PC-3 (cell line): ENCODE measurements around the gene DLG1. TPM values are rescaled to one million over a fixed set of nuclear protein-coding genes. Genes with fewer than 3 reads are reported as not detected.

Experiments
- ATAC-seq: fragments of 200-7000 bp; cut with Tn5 transposase; 2 replicates; pipeline ENCODE4 v1.9.1; 2020; ENCODE audit warnings: mild to moderate bottlenecking, moderate library complexity
- BruUV-seq: library from RNA; stranded (reverse); fragments of 400-500 nt; replicated peaks from 2 replicates; lab custom pipeline; 2021; lab: Mats Ljungman, UMichigan
- CTCF ChIA-PET: fragments of 300-600 bp; sonication (Branson Sonifier 250); formaldehyde crosslinking; loops from one replicate; lab custom pipeline; 2022; ENCODE audit warnings: antibody characterized with exemption; lab: Charles Lee
- POLR2A ChIA-PET: fragments of 300-600 bp; sonication (Branson Sonifier 250); formaldehyde crosslinking; loops from one replicate; lab custom pipeline; 2022; ENCODE audit warnings: antibody characterized with exemption; ENCODE audit not compliant: unreplicated experiment; lab: Charles Lee
- DNase-seq: peaks from one replicate; pipeline ENCODE4 v3.0.0-alpha.2; 2015
- H2AFZ ChIP-seq: fragments of 300-600 bp; sonication (generic); 2 replicates; pipeline ENCODE4 v1.6.0; 2016; ENCODE audit warnings: antibody characterized with exemption, low read length
- H3F3A ChIP-seq: fragments of 300-600 bp; sonication (generic); one replicate; pipeline ENCODE4 v1.6.0; 2017; ENCODE audit warnings: antibody characterized with exemption, low read length, control low read depth, mild to moderate bottlenecking; ENCODE audit not compliant: unreplicated experiment
- H3K27ac ChIP-seq: fragments of 300-600 bp; sonication (generic); 2 replicates; pipeline ENCODE4 v1.5.1; 2016; ENCODE audit warnings: mild to moderate bottlenecking, low read length
- H3K27me3 ChIP-seq: fragments of 300-600 bp; sonication (generic); 2 replicates; pipeline ENCODE4 v1.6.1; 2016; ENCODE audit warnings: low read length, mixed read lengths
- H3K36me3 ChIP-seq: fragments of 300-600 bp; sonication (generic); 2 replicates; pipeline ENCODE4 v1.6.1; 2016; ENCODE audit warnings: low read depth, mixed run types, low read length, mixed read lengths
- H3K4me1 ChIP-seq: fragments of 300-600 bp; sonication (generic); 2 replicates; pipeline ENCODE4 v1.5.1; 2016; ENCODE audit warnings: low read length; ENCODE audit not compliant: insufficient read depth
- H3K4me2 ChIP-seq: fragments of 300-600 bp; sonication (generic); 2 replicates; pipeline ENCODE4 v1.6.0; 2016; ENCODE audit warnings: low read length
- H3K4me3 ChIP-seq: fragments of 300-600 bp; sonication (generic); 2 replicates; pipeline ENCODE4 v1.5.1; 2016; ENCODE audit warnings: mild to moderate bottlenecking, low read length, mixed read lengths
- H3K79me2 ChIP-seq: fragments of 300-600 bp; sonication (generic); 2 replicates; pipeline ENCODE4 v1.6.1; 2017; ENCODE audit warnings: low read length, mixed read lengths
- H3K9ac ChIP-seq: fragments of 300-600 bp; sonication (generic); 2 replicates; pipeline ENCODE4 v1.6.0; 2016; ENCODE audit warnings: mild to moderate bottlenecking, low read length
- H3K9me2 ChIP-seq: fragments of 300-600 bp; sonication (generic); replicated peaks from 2 replicates; pipeline ENCODE4 v1.6.1; 2016; ENCODE audit warnings: mixed run types, low read length, mixed read lengths
- H3K9me3 ChIP-seq: fragments of 300-600 bp; sonication (generic); 2 replicates; pipeline ENCODE4 v1.6.1; 2016; ENCODE audit warnings: low read length, mixed read lengths
- H4K20me1 ChIP-seq: fragments of 300-600 bp; sonication (generic); 2 replicates; pipeline ENCODE4 v1.6.1; 2016; ENCODE audit warnings: low read length, mixed read lengths
- EZH2 ChIP-seq: fragments of 300-600 bp; sonication (generic); IDR thresholded peaks from one replicate; pipeline ENCODE4 v1.6.1; 2017; ENCODE audit warnings: antibody characterized with exemption, mild to moderate bottlenecking, low read length; ENCODE audit not compliant: unreplicated experiment
- EZH2phosphoT487 ChIP-seq: fragments of 300-600 bp; sonication (generic); IDR thresholded peaks from 2 replicates; pipeline ENCODE4 v1.6.1; 2018; ENCODE audit warnings: mild to moderate bottlenecking, antibody characterized with exemption, low read length, borderline replicate concordance
- intact Hi-C: fragments of 100-400 bp; cut with micrococcal nuclease; formaldehyde crosslinking; loops from 2 replicates; pipeline ENCODE4 v1.9.0; 2023
- total RNA-seq: library from RNA; depleted of rRNA; stranded (reverse); fragments of >200 nt; gene quantifications from 2 replicates; pipeline ENCODE4 v1.2.3, GENCODE V29; 2014
- TF ChIP-seq, protein P1 (sequence below): fragments of 300-600 bp; sonication (generic); conservative IDR thresholded peaks from 2 replicates; pipeline ENCODE4 v1.5.1; 2017; ENCODE audit warnings: antibody characterized with exemption, low read depth, mild to moderate bottlenecking, low read length

Gene DLG1
- total RNA-seq, 1 experiment from 2014 or later, result 60.8 TPM

DNA sequence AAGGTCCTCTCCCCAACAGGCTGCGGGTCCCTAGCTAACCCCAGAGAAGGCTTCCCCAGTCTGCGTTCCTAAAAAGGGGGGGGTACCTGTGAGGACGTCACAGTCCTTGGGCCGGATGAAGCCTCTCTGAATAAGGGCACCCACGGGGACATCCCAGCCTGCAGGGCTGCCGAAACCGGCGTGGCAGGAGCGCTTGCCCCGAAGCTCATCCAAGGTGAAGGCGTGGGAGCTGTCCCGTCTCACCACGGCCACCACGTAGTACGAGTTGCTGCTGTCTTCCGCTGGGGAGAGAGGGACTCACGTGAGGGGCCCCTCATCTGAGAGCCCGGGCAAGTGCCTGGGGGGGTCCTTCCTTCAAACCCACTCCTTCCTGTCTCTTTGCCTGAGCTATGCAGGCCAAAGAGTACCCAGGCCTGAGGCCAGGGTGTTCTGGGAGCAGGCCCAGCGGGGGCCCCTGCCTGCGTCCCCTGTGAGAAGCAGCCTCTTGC is 288.8 kb downstream of the DLG1 start:
- H4K20me1 ChIP-seq, result no peaks in the 10 kb centered on the region
- no peak overlapping the region for H3K4me3 ChIP-seq
- no peaks in the 10 kb centered on the region for H3K9me3 ChIP-seq
- H3K27me3 ChIP-seq, result no peaks in the 10 kb centered on the region
- H2AFZ ChIP-seq, result no peak overlapping the region
- no peak for TF ChIP-seq EZH2
- TF ChIP-seq, protein P1, sequence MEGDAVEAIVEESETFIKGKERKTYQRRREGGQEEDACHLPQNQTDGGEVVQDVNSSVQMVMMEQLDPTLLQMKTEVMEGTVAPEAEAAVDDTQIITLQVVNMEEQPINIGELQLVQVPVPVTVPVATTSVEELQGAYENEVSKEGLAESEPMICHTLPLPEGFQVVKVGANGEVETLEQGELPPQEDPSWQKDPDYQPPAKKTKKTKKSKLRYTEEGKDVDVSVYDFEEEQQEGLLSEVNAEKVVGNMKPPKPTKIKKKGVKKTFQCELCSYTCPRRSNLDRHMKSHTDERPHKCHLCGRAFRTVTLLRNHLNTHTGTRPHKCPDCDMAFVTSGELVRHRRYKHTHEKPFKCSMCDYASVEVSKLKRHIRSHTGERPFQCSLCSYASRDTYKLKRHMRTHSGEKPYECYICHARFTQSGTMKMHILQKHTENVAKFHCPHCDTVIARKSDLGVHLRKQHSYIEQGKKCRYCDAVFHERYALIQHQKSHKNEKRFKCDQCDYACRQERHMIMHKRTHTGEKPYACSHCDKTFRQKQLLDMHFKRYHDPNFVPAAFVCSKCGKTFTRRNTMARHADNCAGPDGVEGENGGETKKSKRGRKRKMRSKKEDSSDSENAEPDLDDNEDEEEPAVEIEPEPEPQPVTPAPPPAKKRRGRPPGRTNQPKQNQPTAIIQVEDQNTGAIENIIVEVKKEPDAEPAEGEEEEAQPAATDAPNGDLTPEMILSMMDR, result no peak
- intact Hi-C loops, result no loop called here
- BruUV-seq, result no TSS peak
- DNase-seq (no peak), ATAC-seq (no peak)
- H3K36me3 ChIP-seq, result no peaks in the 10 kb centered on the region
- no peak overlapping the region for H3K9ac ChIP-seq
- H3K4me1 ChIP-seq, result peaks cover 4% of the 10 kb centered on the region; the same call in 1 of the 2 replicates
- H3K79me2 ChIP-seq, result no peaks in the 10 kb centered on the region
- H3K27ac ChIP-seq, result no peak overlapping the region
- H3K9me2 ChIP-seq, result no peaks in the 10 kb centered on the region
- H3F3A ChIP-seq, result no peaks in the 10 kb centered on the region
- ChIA-PET CTCF (no interaction called here), POLR2A (interaction anchor here (0.6 kb wide), 1 partner anchor 204 kb away, joined by 12 read pairs; no protein-coding TSS in a partner anchor)
- H3K4me2 ChIP-seq, result no peak overlapping the region

DNA sequence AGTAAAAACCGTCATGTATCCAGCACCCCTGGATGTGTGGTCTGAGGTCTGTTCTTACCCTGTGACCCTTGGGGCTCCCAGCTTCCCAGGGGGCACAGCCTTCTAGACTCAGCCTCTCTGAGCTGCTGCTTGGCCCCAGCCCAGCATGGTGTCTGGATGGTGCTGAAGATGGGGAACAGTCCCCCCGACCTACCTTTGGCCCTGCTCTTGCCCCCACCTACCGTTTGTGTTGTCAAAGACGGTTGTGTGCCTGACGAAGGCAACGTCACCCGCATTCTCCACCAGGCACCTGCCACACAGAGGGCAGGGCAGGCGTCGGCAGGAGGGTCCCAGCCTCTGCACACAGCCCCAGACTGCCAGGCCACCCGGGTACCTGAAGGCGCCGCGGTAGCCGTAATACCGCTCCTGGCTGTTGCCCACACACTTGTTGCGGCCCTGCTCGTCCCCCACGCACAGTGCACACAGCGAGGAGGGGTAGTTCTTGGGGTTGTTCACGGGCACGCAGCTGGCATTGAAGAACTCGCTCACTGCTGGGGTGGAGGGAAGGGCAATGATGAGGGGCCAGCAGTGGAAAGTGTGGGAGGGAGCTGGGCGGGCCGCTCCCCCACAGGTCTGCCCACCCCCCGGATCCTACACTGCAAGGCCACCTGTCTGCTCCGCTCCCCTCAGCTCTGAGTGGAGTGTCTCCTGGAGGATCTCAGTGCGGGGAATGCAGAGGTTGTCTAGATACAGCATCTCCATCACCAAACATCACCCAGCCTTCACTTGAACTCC is 289.8 kb downstream of the DLG1 start:
- H3K4me3 ChIP-seq, result no peak overlapping the region
- no peak overlapping the region for H3K27ac ChIP-seq
- peaks cover 12% of the 10 kb centered on the region for H3K4me1 ChIP-seq
- no peak overlapping the region for H3K9ac ChIP-seq
- H3K4me2 ChIP-seq, result no peak overlapping the region
- intact Hi-C loops, result no loop called here
- no peak for ATAC-seq
- BruUV-seq, result no TSS peak
- no peaks in the 10 kb centered on the region for H3K9me3 ChIP-seq
- ChIA-PET CTCF (no interaction called here), POLR2A (no interaction called here)
- peaks cover 5% of the 10 kb centered on the region for H3K79me2 ChIP-seq
- H3K9me2 ChIP-seq, result no peaks in the 10 kb centered on the region
- no peaks in the 10 kb centered on the region for H3K36me3 ChIP-seq
- H4K20me1 ChIP-seq, result no peaks in the 10 kb centered on the region
- H3K27me3 ChIP-seq, result no peaks in the 10 kb centered on the region
- TF ChIP-seq EZH2phosphoT487, result no peak
- TF ChIP-seq, protein P1, result no peak
- no peak for TF ChIP-seq EZH2
- no peak for DNase-seq
- no peak overlapping the region for H2AFZ ChIP-seq
- no peaks in the 10 kb centered on the region for H3F3A ChIP-seq

DNA sequence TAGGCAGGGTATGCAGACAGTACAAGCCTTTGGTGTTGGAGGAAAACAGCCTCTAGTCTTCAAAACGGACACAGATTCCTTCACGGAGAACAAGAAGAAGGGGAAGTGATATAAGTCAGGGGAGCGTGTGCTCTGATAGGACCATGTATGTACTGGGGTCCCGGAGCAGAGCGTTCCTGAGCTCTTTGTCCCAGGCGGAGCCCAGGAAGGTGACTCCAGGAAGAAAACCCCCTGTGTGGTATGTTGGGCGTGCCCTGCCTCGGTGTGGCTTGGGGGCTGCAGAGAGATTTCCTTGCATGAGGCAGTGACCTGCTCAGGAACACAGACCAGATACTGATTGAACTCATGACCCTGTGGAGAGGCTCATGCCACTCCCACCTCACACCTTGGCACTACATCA is 290.5 kb downstream of the DLG1 start:
- H3K27me3 ChIP-seq, result no peaks in the 10 kb centered on the region
- ChIA-PET CTCF (no interaction called here), POLR2A (no interaction called here)
- DNase-seq (no peak), ATAC-seq (no peak)
- H3K79me2 ChIP-seq, result peaks cover 5% of the 10 kb centered on the region
- H3K36me3 ChIP-seq, result no peaks in the 10 kb centered on the region
- no peaks in the 10 kb centered on the region for H3K9me2 ChIP-seq
- H4K20me1 ChIP-seq, result no peaks in the 10 kb centered on the region
- no peak overlapping the region for H3K27ac ChIP-seq
- no peak overlapping the region for H3K9ac ChIP-seq
- peaks cover 12% of the 10 kb centered on the region for H3K4me1 ChIP-seq
- no peak overlapping the region for H3K4me3 ChIP-seq
- no peaks in the 10 kb centered on the region for H3K9me3 ChIP-seq
- no TSS peak for BruUV-seq
- no peaks in the 10 kb centered on the region for H3F3A ChIP-seq
- TF ChIP-seq, protein P1, result no peak
- no peak for TF ChIP-seq EZH2phosphoT487
- no peak overlapping the region for H3K4me2 ChIP-seq
- no peak overlapping the region for H2AFZ ChIP-seq
- intact Hi-C loops, result no loop called here
